ENCODE measurements around the gene TLE2. TPM values are rescaled to one million over a fixed set of nuclear protein-coding genes. Genes with fewer than 3 reads are reported as not detected.

The TLE2 gene
- polyA plus RNA-seq, 1 of the 3 experiments (the other 2 are of a cell fraction) = 2.3 TPM

DNA sequence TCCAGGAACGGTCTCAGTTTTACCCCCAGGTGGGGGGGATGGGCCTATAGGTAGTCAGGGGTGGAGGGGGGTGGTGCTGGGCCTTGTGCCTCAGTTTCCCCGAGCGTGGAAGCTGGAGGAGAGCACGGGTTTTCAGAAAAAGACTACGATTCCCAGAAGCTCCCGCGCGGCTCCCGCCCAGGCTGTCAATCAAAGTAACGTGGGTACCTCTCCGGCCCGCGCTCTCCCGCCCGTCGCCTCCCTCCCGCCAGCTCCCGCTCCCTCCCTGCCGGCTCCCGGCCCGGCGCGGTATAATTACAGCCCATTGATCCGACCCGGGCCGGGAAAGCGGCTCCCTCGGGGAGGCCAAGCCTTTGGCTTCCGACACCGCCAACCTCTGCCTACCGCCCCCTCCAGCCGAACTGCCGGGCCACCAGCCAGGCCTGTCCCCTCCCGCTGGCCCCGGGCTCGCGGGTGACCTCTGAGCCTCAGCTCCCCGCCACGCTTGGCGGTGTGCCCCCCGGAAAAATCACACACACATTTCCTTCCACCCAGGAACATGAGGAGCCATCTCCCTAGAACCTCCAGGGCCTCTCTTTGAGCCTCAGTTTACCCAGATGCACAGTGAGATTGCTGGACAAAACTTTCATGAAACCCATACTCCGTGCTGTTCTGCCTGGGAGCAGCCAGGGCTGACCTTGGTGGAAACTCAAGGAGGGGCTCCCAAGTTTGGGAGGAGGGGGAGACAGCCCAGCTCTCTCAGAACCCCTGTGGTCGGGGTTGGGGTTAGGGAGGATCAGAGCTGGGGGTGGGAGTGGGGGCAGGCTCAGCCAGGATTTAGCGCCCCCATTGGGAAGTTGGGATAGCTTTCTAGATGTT, 7.3 kb upstream of the TLE2 start (continued):
- TF ChIP-seq, protein P1, sequence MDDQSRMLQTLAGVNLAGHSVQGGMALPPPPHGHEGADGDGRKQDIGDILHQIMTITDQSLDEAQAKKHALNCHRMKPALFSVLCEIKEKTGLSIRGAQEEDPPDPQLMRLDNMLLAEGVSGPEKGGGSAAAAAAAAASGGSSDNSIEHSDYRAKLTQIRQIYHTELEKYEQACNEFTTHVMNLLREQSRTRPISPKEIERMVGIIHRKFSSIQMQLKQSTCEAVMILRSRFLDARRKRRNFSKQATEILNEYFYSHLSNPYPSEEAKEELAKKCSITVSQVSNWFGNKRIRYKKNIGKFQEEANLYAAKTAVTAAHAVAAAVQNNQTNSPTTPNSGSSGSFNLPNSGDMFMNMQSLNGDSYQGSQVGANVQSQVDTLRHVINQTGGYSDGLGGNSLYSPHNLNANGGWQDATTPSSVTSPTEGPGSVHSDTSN (IDR thresholded peaks at IDR 0.05) = peak; percentile 99
- TF ChIP-seq MXI1 (IDR thresholded peaks at IDR 0.05; ENCODE audit: low read depth, low read length) = no peak
- no peak for TF ChIP-seq RAD21 (IDR thresholded peaks at IDR 0.05; ENCODE audit: low read length)
- TF ChIP-seq ELF1 (IDR thresholded peaks at IDR 0.05) = no peak
- no peak for TF ChIP-seq TCF12 (IDR thresholded peaks at IDR 0.05)
- peak; percentile 64 for TF ChIP-seq NFIC (IDR thresholded peaks at IDR 0.05; ENCODE audit: borderline replicate concordance)
- no peak for TF ChIP-seq TAF1 (IDR thresholded peaks at IDR 0.05; ENCODE audit: borderline replicate concordance, low read depth, low read length)
- TF ChIP-seq, protein P2, sequence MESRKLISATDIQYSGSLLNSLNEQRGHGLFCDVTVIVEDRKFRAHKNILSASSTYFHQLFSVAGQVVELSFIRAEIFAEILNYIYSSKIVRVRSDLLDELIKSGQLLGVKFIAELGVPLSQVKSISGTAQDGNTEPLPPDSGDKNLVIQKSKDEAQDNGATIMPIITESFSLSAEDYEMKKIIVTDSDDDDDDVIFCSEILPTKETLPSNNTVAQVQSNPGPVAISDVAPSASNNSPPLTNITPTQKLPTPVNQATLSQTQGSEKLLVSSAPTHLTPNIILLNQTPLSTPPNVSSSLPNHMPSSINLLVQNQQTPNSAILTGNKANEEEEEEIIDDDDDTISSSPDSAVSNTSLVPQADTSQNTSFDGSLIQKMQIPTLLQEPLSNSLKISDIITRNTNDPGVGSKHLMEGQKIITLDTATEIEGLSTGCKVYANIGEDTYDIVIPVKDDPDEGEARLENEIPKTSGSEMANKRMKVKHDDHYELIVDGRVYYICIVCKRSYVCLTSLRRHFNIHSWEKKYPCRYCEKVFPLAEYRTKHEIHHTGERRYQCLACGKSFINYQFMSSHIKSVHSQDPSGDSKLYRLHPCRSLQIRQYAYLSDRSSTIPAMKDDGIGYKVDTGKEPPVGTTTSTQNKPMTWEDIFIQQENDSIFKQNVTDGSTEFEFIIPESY (IDR thresholded peaks at IDR 0.05; ENCODE audit: borderline replicate concordance, low read depth) = no peak
- TF ChIP-seq EP300 (IDR thresholded peaks at IDR 0.05; ENCODE audit: borderline replicate concordance in 1 of 2, low read depth in 1 of 2, low read length in 1 of 2) = peak in 1 of 2 experiments; percentile 64; a peak in 1 of 4 replicates
- TF ChIP-seq, protein P3, sequence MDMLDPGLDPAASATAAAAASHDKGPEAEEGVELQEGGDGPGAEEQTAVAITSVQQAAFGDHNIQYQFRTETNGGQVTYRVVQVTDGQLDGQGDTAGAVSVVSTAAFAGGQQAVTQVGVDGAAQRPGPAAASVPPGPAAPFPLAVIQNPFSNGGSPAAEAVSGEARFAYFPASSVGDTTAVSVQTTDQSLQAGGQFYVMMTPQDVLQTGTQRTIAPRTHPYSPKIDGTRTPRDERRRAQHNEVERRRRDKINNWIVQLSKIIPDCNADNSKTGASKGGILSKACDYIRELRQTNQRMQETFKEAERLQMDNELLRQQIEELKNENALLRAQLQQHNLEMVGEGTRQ (IDR thresholded peaks at IDR 0.05; ENCODE audit: borderline replicate concordance, low read depth, low read length) = no peak
- no peak for TF ChIP-seq SMC3 (IDR thresholded peaks at IDR 0.05; ENCODE audit: low read depth, low read length)
- TF ChIP-seq FOXM1 (IDR thresholded peaks at IDR 0.05; ENCODE audit: low read depth) = no peak
- no peak for TF ChIP-seq FOXJ3 (CRISPR knock-in tag; IDR thresholded peaks at IDR 0.05)
- TF ChIP-seq, protein P4, sequence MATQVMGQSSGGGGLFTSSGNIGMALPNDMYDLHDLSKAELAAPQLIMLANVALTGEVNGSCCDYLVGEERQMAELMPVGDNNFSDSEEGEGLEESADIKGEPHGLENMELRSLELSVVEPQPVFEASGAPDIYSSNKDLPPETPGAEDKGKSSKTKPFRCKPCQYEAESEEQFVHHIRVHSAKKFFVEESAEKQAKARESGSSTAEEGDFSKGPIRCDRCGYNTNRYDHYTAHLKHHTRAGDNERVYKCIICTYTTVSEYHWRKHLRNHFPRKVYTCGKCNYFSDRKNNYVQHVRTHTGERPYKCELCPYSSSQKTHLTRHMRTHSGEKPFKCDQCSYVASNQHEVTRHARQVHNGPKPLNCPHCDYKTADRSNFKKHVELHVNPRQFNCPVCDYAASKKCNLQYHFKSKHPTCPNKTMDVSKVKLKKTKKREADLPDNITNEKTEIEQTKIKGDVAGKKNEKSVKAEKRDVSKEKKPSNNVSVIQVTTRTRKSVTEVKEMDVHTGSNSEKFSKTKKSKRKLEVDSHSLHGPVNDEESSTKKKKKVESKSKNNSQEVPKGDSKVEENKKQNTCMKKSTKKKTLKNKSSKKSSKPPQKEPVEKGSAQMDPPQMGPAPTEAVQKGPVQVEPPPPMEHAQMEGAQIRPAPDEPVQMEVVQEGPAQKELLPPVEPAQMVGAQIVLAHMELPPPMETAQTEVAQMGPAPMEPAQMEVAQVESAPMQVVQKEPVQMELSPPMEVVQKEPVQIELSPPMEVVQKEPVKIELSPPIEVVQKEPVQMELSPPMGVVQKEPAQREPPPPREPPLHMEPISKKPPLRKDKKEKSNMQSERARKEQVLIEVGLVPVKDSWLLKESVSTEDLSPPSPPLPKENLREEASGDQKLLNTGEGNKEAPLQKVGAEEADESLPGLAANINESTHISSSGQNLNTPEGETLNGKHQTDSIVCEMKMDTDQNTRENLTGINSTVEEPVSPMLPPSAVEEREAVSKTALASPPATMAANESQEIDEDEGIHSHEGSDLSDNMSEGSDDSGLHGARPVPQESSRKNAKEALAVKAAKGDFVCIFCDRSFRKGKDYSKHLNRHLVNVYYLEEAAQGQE (IDR thresholded peaks at IDR 0.05; ENCODE audit: low read depth, low read length) = no peak
- no peak for TF ChIP-seq SIN3A (IDR thresholded peaks at IDR 0.05; ENCODE audit: borderline replicate concordance, low read depth, low read length)
- no peak; the same call in 1 of the 2 replicates for TF ChIP-seq MEF2A (IDR thresholded peaks at IDR 0.05; ENCODE audit: borderline replicate concordance, low read depth)
- TF ChIP-seq RFX5 (IDR thresholded peaks at IDR 0.05; ENCODE audit: low read length) = no peak
- TF ChIP-seq RCOR1 (IDR thresholded peaks at IDR 0.05; ENCODE audit: low read length) = no peak; the same call in 1 of the 2 replicates
- TF ChIP-seq YY1 (IDR thresholded peaks at IDR 0.05; ENCODE audit: low read depth) = no peak
- no peak for TF ChIP-seq JUND (IDR thresholded peaks at IDR 0.05)
- TF ChIP-seq, protein P5, sequence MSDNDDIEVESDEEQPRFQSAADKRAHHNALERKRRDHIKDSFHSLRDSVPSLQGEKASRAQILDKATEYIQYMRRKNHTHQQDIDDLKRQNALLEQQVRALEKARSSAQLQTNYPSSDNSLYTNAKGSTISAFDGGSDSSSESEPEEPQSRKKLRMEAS (IDR thresholded peaks at IDR 0.05; ENCODE audit: low read depth) = peak; percentile 12; the same call in 1 of the 2 replicates
- TF ChIP-seq, protein P6, sequence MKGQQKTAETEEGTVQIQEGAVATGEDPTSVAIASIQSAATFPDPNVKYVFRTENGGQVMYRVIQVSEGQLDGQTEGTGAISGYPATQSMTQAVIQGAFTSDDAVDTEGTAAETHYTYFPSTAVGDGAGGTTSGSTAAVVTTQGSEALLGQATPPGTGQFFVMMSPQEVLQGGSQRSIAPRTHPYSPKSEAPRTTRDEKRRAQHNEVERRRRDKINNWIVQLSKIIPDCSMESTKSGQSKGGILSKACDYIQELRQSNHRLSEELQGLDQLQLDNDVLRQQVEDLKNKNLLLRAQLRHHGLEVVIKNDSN (IDR thresholded peaks at IDR 0.05; ENCODE audit: borderline replicate concordance, low read depth) = 0 out of 2 replicates have a peak, but pooled peaks have one; percentile 9
